ENCODE results near the gene DOCK1.

DNA sequence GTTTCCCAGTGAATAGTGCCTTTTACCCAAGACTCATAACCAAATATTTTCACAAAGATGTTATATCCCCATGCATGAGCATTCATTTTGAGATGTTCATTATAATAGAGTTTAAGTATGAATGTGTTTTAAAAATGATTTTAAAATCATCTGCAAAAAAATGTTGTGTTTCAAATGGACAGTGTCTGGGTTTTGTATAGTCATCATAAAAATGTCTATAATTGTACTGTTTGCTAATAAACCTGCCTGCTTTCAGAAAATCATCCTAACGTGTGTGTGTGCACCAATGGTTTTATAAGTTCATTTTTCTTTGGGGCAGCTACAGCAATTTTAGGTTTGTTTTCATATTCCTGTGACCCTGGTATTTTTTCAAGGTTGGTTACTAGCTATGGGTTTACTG is 228.0 kb downstream of the DOCK1 start:
- TF ChIP-seq, protein P1, sequence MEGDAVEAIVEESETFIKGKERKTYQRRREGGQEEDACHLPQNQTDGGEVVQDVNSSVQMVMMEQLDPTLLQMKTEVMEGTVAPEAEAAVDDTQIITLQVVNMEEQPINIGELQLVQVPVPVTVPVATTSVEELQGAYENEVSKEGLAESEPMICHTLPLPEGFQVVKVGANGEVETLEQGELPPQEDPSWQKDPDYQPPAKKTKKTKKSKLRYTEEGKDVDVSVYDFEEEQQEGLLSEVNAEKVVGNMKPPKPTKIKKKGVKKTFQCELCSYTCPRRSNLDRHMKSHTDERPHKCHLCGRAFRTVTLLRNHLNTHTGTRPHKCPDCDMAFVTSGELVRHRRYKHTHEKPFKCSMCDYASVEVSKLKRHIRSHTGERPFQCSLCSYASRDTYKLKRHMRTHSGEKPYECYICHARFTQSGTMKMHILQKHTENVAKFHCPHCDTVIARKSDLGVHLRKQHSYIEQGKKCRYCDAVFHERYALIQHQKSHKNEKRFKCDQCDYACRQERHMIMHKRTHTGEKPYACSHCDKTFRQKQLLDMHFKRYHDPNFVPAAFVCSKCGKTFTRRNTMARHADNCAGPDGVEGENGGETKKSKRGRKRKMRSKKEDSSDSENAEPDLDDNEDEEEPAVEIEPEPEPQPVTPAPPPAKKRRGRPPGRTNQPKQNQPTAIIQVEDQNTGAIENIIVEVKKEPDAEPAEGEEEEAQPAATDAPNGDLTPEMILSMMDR (conservative IDR thresholded peaks at IDR 0.05 in 1 of 2, IDR thresholded peaks at IDR 0.05 in 1 of 2; ENCODE audit: low read depth in 1 of 2, low read length in 2 of 2), result no peak
- no peak for TF ChIP-seq EZH2 (IDR thresholded peaks at IDR 0.05; ENCODE audit: low read length, missing control alignments)

Measured in fibroblast of lung (primary cell).